ENCODE results near the gene GCSAM.

GCSAM gene

DNA sequence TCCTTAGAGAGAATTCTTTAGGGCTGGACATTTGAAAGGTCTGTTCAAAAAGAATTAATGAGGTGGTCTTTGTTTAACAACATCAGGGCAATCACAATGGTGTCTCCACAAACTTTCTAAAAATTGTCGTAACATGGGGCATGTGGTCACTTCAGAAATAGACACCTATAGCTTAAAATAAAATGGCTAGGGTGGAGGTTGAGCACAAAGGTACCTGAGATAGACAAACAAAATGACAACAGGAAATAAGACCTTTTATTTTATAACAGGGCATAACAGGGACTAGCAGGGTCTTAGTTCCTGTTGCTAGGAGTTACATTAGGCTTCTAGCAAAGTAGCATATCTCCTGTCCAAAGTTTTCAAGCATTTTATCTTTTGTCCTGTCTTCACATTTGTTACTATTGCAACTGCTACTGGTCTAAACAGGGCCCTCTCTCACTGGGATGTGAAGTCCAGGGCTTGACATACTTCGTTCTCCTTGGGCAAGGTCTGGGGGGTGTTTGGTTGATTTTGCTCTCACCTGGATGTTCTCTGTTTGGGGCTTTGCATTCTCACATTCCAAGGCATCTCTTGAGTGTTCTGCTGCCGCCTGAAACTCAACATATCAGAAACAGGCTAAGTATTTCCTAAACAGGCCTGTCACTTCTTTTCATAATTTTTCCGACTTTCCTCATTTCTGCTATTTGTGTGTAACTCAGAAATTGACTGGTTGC lies 3.0 kb downstream of the GCSAM start:
- DNase-seq (ENCODE audit: low read depth, low spot score): no peak

DNA sequence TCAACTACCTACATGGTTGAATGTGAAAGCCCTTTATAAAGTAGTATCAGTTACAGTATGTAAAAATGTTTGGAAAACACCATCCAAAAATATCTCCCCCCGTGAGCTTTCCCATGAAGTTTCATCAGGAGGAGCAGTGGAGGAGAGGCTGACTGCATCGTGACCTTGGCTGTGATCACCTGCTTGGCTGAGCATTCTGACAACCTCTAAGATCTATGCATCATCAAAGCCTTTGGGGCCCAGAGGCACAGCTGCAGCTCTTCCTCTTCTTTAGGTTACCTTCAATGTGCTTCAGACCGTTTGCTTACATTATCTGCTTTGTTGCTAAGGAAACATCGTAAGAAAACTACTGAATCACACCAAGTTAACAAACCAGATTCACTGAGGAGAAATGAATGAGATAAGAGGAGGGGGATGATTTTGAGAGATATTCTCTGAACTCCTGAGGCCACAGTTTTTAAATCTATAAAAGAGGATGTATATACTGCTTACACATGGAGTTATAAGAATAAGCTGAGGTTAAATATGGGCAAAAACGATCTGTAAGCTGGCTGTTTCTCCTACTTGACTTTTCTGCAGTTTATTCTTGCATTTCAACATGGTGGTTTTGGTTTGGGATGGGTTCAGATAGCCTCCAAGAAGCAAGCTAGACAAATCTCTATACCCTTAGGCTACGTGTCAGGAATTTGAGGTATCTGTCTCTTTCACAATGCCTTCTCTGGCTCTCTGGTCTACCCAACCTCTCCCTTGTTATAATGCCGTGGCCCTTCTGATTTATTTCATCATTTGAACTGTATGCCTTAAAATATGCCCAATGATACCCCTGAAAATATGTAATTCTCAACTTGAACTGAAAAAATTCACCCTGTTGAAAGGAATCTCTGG lies 4.0 kb downstream of the GCSAM start:
- DNase-seq (ENCODE audit: low read depth, low spot score): no peak

DNA sequence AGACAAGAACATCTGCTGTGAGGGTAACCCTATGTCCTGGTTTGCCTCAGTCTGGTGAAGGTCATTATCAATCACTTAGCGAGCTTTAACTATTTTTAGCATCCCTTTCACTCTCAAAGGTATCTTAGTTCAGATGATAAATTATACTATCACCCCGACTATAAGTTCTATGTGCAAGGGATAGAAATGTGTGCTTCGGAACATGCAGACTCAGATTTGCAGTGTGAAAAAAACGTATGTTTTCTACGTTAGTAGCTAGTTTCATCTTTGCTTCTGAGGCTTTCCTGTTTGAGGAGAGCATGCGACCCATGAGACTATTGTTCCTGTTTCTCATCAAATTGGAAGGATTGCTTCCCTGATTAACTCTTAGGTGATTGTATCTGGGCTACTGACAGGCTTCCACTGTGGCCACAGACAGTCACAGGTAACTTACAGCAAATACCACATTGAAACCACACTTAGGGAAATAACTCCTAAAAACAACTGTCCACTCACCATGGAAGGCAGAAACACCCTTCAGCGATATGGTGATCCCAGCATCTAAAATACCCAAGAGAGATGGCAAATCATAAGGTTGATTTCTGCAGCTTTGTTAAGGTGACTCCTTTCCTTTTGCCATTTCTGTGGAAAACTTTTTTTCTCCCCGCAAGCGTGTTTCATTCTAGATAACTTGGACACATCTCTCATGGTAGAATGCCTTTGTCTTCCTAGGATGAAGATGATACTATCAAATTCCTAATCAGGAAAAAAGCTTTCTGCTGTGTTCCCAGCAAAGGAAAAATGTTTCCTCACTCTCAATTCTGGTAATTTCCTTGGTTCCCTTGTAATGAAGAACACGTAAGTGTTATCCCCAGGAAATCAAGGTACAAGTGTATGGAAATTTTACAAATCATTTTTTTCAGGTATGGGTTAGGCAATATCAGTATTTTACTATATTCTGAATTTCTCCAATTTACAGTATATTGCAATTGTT lies 5.2 kb downstream of the GCSAM start:
- DNase-seq (ENCODE audit: low read depth, low spot score): no peak

DNA sequence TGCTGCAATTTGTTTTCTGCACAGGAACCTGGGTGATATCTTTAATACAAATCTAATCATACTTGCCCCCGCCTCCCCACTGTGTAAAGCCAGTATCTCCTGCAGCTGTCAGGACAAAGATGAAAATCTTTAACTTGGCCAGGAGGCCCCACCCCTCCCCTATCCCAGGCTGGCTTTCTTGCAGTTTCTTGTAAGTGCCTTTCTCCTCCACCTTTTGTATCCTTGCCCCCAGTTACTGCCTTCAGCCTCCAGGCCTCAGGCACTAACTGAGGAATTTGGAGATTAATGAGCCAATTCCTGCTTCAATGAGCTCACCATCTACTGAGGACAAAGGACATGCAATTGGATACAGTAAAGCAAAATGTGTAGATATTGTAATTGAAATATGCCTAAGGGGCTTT lies 6.5 kb downstream of the GCSAM start:
- DNase-seq (ENCODE audit: low read depth, low spot score): no peak

DNA sequence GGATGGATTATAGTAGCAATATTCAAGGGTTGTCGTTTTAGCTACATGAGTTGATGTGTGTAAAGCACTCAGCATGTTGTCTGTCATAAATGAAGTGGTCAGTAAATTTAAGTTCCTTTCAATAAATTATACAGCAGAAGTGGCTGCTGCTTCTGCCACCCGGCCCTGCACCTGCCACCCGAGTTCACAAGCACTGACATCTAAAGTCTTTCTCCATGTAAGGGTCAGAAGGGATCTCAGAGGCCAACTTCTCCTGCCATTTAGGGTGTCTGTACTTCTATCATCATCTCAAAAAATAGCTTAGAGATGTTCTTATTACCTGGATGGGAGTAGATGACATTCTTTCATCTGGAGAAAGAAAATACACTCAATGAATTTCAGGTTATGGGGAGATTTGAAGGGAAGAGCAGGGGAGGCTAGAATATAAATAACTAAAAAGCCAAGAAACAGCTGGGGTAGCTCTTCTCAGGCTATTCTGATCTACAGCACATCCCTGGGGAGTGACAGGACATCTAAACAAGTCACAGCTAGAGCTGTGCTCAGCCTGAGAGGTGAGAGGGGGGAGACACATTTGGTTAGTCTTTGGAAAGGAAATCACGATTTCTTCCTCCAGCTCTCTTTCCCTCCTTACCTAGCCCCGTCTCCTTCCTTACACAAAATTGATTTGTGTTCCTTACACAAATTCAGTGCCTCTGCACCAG lies 8.0 kb downstream of the GCSAM start:
- DNase-seq (ENCODE audit: low read depth, low spot score): no peak

DNA sequence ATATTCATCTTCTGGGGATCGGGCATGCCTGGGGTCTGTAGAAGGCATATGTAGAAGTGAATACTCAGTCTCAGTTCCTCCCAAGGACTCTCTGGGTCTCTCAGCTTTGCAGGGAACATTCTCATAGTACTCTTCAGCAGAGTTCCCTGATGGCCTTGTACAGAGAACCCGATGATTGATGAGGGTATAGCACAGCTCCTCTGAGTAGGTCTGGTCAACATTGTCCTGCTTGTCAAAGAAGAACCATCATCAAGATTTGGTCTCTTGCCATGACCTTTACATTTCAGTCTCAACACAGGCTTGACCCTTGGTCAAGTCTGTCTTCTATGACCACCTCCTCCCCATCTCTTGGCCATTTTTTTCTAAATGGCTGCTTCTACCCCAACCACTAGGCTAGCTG lies 9.5 kb downstream of the GCSAM start:
- DNase-seq (ENCODE audit: low read depth, low spot score): no peak

DNA sequence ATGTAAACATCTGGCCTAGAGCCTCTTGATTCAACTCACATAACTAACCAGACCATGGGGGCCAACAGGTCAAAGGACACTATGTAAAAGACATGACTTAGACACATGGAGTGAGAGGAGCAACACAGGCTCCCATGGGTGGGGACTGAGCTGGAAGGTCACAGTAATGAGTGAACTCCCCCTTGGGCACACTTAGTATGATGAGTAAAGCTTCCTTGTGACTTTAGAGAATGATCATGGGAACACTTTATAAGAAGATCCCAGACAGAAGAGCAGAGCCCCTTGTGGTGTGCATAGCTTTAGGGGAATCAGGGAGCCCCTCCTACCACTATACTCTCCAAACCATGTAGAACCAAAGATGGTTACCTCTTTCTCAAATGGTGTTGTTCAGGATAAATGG lies 10.2 kb downstream of the GCSAM start:
- DNase-seq (ENCODE audit: low read depth, low spot score): no peak

DNA sequence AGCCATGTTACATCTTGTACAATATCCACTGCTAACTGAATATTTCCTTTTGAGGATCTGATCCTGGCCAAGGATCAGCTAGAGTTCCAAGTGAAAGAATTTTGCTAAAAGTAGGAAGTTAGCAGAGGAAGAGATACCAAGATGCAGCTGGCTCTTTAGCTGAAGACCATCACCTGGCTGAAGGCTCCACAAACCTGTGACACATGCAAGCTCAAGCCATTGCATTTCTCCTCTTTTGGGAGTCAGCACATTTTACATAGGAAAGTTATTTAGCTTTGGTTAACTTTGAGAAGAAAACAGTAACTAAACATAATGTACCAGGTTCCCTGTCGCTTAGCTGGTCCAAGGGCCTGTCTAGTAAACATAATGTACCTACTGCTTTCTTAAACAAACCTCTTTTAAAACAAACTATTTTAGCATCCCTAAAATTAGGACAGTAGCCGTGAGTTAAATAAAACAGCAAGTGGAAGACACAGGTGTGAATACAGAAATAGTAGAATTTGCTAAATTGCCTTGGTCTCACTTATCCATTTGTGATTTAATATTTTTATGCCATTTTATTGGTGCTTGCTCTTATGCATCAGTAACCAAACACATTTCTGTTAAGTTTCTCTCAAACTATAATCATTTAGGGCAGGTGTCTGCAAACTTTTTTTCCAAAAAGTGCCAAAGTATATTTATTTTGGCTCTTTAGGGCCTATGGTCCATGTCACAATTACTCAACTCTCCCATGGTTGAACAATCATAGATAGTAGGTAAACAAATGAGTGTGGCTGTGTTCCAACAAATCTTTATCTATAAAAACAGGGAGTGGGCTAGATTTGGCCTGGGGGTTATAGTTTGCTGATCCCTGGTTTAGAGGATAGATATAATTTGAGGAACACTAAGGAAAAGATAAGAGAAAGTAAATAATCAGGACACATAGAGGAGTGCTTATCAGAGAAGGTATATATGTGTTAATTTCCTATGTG lies 11.2 kb downstream of the GCSAM start:
- DNase-seq (ENCODE audit: low read depth, low spot score): no peak

DNA sequence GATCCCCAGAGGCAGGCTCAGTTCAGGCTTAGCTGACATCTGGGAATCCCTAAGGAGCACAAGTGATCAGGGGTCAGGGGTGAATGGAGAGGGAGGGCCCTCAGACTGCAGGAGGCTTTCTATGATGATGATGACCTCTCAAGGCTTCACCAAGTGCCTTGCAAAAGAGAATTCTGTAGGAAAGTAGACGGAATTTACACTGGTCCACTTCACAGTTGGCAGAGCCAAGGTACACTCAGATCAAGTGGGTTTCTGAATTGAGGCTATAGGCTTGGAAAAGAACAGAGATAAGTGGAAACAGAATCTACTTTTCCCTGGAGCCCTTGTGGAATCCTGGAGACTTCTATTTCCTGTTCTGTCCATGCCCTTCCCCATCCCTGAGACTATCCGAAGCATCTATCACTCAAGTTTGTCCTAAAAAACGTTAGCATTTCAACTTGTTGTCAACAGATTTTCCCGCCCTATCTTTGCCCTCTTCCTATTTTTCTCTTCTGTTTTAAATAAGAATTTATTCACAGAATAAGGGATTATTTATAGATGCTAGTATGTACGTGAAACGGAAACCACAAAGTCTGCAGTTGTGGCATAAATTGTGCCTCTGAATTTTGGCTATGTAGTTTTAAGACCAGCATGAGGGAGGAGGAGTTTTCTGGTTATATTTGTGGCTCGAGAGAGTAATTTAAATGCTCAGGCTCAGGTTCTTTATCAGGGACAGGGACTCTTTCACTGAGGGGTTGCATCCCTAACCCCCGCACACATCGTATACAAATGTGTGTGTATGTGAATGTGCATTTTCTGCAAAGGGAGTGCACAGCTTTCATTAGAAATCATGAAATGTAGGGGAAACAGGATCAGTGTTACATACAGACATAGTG lies 12.8 kb downstream of the GCSAM start:
- DNase-seq (ENCODE audit: low read depth, low spot score): no peak

DNA sequence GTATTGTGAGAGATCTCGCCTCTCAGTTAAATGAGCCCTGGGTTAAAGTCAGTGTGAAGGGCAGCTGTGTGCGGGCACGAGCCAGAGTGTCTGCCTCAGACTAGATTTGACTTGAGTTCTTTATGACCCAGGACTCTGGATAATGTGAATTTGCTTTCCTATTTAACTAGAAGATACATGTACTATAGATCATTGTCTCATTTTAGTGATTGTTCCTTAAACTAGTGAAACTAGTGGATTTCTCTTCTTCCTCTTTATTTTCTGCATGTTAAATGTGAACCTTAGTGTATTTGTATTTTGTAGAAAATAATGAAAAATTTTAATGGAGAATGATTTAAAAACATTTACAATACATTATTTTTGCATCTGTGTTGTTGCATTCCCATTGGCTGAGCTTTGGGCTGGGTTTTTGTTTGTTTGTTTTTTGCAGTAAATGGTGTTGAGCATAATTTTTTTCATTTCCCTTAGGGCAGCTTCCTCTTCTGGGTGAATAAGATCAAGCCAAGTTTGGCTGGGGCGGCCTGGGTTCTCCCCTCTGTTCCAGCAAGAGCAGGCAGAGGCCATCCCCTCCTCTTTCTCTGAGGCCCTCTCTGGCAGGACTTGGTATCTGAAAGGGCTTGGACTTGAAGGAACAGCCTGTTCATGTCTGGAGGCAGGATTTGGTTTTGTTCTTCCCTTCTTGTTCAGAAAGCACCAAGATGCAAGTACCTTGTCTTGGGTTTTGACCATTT lies 15.0 kb downstream of the GCSAM start:
- no peak for DNase-seq (ENCODE audit: low read depth, low spot score)

DNA sequence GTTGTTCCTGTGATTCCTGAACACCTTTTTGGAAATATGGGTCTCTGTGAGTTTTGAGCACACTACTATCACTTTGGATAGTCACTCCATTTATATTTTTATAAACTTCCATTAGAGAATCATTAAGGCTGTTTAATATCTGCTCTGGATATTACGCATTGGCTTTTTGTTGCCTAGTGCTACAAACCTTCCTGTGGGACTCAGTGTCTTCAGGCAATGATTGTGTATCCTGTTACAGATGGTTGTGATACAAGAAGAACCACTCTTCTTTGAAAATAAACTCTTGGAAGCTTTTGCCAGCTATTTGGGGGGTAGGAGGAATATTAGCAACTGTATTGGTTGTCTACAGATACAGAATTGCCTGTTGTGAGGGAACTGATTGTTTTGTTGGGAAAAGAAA lies 15.6 kb downstream of the GCSAM start:
- no peak for DNase-seq (ENCODE audit: low read depth, low spot score)

DNA sequence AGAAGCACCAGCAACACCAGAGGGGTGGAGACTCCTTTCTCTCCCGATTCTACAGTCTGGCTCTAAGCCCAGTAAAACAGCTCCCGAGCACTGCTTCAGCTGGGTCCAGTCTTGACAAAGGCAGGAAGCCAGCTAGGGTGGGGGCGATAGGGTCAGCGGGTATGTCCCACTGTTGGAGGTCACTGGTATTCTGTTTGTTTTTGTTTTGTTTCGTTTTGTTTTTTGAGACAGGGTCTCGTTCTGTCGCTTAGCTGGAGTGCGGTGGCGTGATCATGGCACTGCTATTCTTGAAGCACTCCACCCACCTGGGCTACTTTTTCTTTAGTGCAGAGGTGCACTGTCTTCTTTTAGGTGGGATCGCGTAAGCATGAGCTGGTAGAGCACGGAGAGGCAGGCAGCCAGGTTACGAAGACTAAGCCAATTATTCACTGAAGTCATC lies 16.3 kb downstream of the GCSAM start:
- DNase-seq (ENCODE audit: low read depth, low spot score): no peak

DNA sequence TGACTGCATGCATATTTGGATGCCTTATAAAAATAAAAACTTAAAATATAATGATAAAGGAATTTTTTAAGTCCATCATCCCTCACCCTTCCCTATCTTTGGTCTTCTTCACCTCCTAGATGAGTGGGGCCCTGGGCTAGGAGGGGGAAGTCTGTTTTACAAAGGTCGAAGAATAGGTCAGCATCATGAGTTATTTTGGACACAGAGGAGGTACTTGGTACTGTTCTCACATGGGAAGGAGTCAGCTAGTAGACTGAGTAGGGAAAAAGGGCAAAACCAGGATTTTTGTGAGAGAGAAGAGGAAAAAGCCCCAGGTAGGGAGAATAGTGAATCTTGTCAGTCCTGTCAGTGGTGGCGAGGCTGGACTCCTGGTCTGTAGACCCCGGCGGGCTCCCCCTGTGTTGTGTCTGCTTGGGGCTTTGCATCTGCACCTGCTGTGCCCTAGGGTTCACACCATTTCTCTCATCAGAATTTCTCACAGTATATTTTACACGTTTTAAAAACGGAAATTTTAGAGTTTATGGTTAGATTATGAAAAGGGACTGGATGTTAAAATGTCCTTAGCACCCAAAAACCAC lies 17.2 kb downstream of the GCSAM start:
- no peak for DNase-seq (ENCODE audit: low read depth, low spot score)

DNA sequence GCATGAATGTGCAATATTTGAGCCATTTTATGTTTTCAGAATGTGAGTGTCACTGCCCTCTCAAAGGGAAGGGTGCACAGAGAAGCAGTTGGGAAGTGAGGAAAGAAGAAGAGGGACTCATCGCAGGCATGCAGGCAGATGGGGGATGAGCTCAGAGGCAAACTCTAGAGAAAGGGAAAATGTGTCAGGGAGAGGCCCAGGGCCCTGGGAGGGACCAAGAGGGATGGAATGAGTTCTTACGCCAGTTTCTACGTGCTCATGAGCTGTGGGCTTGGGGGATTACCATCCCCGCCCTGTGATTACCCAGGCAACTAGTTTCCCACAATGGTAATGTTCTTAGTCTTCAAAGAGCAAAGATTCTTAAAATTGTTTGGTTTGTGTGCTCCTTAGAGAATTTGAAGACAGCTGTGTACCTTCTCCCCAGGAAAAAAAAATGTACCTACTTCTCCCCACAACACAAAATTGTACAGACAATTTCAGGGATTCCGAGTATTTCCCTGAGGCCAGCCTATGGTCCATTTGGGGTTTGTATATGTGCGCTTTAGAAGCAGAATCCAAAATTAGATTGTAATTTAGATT lies 17.8 kb downstream of the GCSAM start:
- no peak for DNase-seq (ENCODE audit: low read depth, low spot score)

DNA sequence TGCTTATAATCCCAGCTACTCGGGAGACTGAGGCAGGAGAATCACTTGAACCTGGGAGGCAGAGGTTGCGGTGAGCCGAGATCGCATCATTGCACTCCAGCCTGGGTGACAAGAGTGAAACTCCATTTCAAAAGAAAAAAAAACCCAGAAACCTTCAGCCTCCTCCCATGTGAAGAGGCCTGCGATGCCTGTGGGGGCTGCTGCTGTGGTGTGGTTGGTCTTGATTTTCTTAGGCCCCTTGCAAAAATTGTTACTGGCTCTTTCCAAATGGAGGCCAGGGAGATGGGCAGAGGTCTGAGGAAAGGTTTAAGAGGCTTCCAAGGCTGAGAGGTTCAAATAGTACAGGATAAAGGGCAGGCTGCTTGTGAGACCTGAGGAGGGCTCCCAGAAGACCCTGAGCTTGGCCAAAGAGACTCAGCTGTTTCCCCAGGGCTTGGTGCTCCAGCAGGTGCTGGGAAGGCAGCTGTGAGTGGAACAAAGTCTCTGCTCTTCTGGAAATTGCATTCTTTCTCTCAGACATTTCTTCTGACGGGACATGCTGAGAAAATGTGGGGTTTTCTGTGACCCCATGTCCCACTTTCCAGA lies 18.4 kb downstream of the GCSAM start:
- DNase-seq (ENCODE audit: low read depth, low spot score): no peak

DNA sequence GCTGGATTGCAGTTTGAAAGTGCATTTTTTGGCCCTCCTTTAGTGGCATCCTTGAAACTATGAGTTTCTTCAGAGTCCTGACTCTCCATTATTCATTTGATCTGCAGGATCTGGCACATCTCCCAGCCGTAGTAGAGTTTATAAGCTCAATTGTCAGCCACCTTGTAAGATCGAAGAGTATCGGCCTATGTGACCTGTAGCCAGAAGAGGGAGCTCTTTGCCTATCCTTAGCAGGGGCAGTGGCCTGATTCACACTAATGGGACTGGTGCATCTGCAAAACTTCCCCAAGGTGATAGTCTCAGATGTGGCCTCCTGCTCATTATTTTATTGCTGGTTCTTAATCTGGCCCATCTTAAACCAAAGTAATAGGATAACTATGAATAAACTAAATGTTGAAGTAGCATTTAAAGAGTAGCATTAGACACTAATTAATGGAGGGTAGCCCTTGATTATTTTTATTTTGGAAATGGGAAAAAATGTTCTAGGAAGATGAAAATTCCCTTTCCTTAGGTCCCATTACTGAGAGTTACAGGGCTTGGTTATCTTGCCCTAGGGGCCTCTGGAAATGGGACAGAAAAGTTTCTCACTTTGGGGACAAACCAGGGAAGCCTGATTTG lies 21.2 kb downstream of the GCSAM start:
- peak; percentile 36 for DNase-seq (ENCODE audit: low read depth, low spot score)

DNA sequence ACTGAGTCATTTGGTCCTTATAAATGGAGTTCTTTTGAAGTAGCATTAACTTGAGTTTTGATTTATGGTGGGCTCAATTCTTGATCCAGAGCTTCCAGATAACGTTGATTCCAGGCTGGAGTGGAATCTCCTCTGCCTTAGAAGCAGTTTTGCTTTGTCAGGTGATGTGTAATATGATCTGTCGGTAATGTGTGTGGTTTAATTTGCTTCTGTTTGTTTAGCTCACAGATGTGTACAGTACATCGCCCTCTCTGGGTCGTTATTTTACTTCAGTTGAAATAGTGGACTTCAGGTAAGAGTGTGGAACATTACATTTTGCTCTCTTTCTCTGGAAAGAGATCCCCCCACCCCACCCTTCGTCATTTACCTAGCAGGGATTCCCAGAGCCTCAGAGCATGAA lies 23.7 kb downstream of the GCSAM start:
- DNase-seq (ENCODE audit: low read depth, low spot score): no peak

Data from brain pericyte (primary cell).